ENCODE data around the gene MALT1.

The MALT1 gene

DNA sequence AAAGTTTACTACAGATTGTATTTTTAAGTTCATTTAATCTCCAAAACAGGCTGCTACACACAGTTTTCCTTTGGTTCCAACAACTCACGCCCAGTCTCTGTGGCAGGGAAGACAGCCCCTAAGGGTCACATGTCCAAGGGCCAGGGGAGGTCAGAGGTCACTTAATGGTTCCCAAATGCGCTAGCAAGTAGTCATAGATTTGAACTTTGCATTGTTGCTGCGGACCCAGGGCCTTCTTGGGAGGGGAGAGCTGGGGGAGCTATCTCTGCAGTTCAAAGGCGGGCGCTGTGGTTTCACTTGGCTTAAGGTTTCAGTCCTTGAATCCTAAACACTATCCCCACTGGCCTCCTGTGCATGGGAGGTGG is 118.6 kb downstream of the MALT1 start:
- TF ChIP-seq EZH2 (optimal IDR thresholded peaks at IDR 0.05; ENCODE audit: low read depth, low read length) (no peak), EZH2phosphoT487 (IDR thresholded peaks at IDR 0.05; ENCODE audit: low read length) (no peak)
- TF ChIP-seq, protein P1, sequence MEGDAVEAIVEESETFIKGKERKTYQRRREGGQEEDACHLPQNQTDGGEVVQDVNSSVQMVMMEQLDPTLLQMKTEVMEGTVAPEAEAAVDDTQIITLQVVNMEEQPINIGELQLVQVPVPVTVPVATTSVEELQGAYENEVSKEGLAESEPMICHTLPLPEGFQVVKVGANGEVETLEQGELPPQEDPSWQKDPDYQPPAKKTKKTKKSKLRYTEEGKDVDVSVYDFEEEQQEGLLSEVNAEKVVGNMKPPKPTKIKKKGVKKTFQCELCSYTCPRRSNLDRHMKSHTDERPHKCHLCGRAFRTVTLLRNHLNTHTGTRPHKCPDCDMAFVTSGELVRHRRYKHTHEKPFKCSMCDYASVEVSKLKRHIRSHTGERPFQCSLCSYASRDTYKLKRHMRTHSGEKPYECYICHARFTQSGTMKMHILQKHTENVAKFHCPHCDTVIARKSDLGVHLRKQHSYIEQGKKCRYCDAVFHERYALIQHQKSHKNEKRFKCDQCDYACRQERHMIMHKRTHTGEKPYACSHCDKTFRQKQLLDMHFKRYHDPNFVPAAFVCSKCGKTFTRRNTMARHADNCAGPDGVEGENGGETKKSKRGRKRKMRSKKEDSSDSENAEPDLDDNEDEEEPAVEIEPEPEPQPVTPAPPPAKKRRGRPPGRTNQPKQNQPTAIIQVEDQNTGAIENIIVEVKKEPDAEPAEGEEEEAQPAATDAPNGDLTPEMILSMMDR (IDR thresholded peaks at IDR 0.05; ENCODE audit: low read length), result no peak
- no peaks in the 10 kb centered on the region for H3K9me3 ChIP-seq (replicated peaks; ENCODE audit: insufficient read depth, low read length)
- H3K27ac ChIP-seq (ENCODE audit: low read length), result no peak overlapping the region
- no peak for DNase-seq
- no peaks in the 10 kb centered on the region for H3K4me1 ChIP-seq (ENCODE audit: low read length)
- no peak overlapping the region for H3K9ac ChIP-seq (ENCODE audit: low read length)
- no peaks in the 10 kb centered on the region for H4K20me1 ChIP-seq (ENCODE audit: insufficient read depth, low read length)
- H3K4me3 ChIP-seq (ENCODE audit: low read length), result no peak overlapping the region
- H3F3A ChIP-seq (ENCODE audit: insufficient read depth, low read length), result no peaks in the 10 kb centered on the region
- H2AFZ ChIP-seq (ENCODE audit: low read length), result no peak overlapping the region
- H3K27me3 ChIP-seq (replicated peaks; ENCODE audit: insufficient read depth, low read length), result peaks cover 8% of the 10 kb centered on the region; the same call in 1 of the 2 replicates
- no peak overlapping the region for H3K4me2 ChIP-seq (ENCODE audit: low read depth, low read length)
- no peaks in the 10 kb centered on the region for H3K9me2 ChIP-seq (replicated peaks; ENCODE audit: insufficient read depth, low read length)
- H3K36me3 ChIP-seq (replicated peaks; ENCODE audit: insufficient read depth, low read length), result no peaks in the 10 kb centered on the region
- no peaks in the 10 kb centered on the region for H3K79me2 ChIP-seq (ENCODE audit: low read length)

DNA sequence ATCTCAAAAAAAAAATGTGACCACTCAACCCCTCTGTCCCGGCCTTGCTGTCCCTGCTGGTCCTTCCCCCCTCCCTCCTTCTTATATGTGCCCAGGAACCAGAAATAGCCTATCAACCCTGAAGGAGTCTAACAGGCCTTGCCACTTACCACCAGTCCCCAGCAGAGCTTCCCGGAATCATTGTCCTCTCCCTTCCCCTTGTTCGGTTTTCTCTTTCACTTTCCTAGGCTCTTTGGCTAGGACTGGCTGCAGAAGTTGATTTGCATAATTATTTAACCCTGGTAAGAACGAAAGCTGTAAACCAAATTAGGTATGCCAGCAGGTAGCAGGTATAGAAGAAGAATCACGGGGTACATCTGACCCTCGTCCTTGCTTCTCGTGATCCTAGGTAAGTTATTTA is 120.8 kb downstream of the MALT1 start:
- peaks cover 8% of the 10 kb centered on the region; the same call in 1 of the 2 replicates for H3K27me3 ChIP-seq (replicated peaks; ENCODE audit: insufficient read depth, low read length)
- no peaks in the 10 kb centered on the region for H3K9me2 ChIP-seq (replicated peaks; ENCODE audit: insufficient read depth, low read length)
- H2AFZ ChIP-seq (ENCODE audit: low read length), result no peak overlapping the region
- H3F3A ChIP-seq (ENCODE audit: insufficient read depth, low read length), result no peaks in the 10 kb centered on the region
- no peaks in the 10 kb centered on the region for H3K9me3 ChIP-seq (replicated peaks; ENCODE audit: insufficient read depth, low read length)
- no peaks in the 10 kb centered on the region for H4K20me1 ChIP-seq (ENCODE audit: insufficient read depth, low read length)
- H3K9ac ChIP-seq (ENCODE audit: low read length), result no peak overlapping the region
- H3K36me3 ChIP-seq (replicated peaks; ENCODE audit: insufficient read depth, low read length), result no peaks in the 10 kb centered on the region
- TF ChIP-seq EZH2phosphoT487 (IDR thresholded peaks at IDR 0.05; ENCODE audit: low read length), result no peak
- no peak for TF ChIP-seq EZH2 (optimal IDR thresholded peaks at IDR 0.05; ENCODE audit: low read depth, low read length)
- TF ChIP-seq, protein P1 (IDR thresholded peaks at IDR 0.05; ENCODE audit: low read length), result no peak
- H3K4me3 ChIP-seq (ENCODE audit: low read length), result no peak overlapping the region; the same call in 1 of the 2 replicates
- H3K4me1 ChIP-seq (ENCODE audit: low read length), result no peaks in the 10 kb centered on the region
- DNase-seq, result peak; percentile 81
- no peak overlapping the region for H3K27ac ChIP-seq (ENCODE audit: low read length)
- no peaks in the 10 kb centered on the region for H3K79me2 ChIP-seq (ENCODE audit: low read length)
- H3K4me2 ChIP-seq (ENCODE audit: low read depth, low read length), result peak overlapping the region; percentile 56; the same call in 1 of the 2 replicates

DNA sequence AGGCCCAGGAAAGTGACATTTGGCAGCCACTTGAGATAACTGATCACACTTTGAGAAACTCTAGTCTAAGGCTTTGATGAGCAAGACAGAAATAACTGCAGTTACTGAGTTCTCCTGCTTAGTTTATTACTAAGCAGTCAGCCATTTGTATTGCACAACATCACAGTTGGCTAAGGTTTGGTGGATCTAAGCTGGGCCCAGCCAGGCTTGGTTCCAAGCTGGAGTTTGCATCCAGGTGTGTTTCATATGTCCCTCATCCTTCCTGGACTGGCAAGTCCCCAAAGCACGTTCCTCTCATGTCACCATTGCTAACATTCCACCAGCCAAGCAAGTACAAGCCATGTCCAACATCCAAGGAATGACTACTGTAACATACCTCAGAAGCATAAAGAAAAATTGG is 122.1 kb downstream of the MALT1 start:
- no peaks in the 10 kb centered on the region for H3F3A ChIP-seq (ENCODE audit: insufficient read depth, low read length)

More for the DNA sequence above, 122.1 kb downstream of the MALT1 start:
- Histone ChIP-seq H3K4me2 (ENCODE audit: low read depth, low read length) (no peak overlapping the region), H3K9me3 (replicated peaks; ENCODE audit: insufficient read depth, low read length) (no peaks in the 10 kb centered on the region), H3K4me3 (ENCODE audit: low read length) (no peak overlapping the region), H3K79me2 (ENCODE audit: low read length) (no peaks in the 10 kb centered on the region), H3K27me3 (replicated peaks; ENCODE audit: insufficient read depth, low read length) (peaks cover 8% of the 10 kb centered on the region; the same call in 1 of the 2 replicates), H3K36me3 (replicated peaks; ENCODE audit: insufficient read depth, low read length) (no peaks in the 10 kb centered on the region), H2AFZ (ENCODE audit: low read length) (no peak overlapping the region), H3K9me2 (replicated peaks; ENCODE audit: insufficient read depth, low read length) (no peaks in the 10 kb centered on the region), H3K9ac (ENCODE audit: low read length) (no peak overlapping the region), H3K4me1 (ENCODE audit: low read length) (no peaks in the 10 kb centered on the region), H4K20me1 (ENCODE audit: insufficient read depth, low read length) (no peaks in the 10 kb centered on the region), H3K27ac (ENCODE audit: low read length) (no peak overlapping the region)
- TF ChIP-seq, protein P1 (IDR thresholded peaks at IDR 0.05; ENCODE audit: low read length), result no peak
- TF ChIP-seq EZH2phosphoT487 (IDR thresholded peaks at IDR 0.05; ENCODE audit: low read length), result no peak
- TF ChIP-seq EZH2 (optimal IDR thresholded peaks at IDR 0.05; ENCODE audit: low read depth, low read length), result no peak
- DNase-seq, result no peak
